GM12875 (cell line): Measurements from ENCODE around the gene SOD3.

Experiments
- H3K4me3 ChIP-seq: one replicate; pipeline ENCODE4 v1.5.1; 2011; ENCODE audit warnings: low read depth, low read length, control low read depth
- CTCF ChIP-seq: IDR thresholded peaks from 2 replicates; pipeline ENCODE4 v1.5.1; 2011; ENCODE audit warnings: low read depth, mild to moderate bottlenecking, control low read depth, inconsistent platforms, low read length, moderate library complexity, borderline replicate concordance; ENCODE audit not compliant: insufficient read depth

Gene SOD3

GRCh38 chr4:24798036-24798610 lies 2.8 kb downstream of the SOD3 start:
- no peak overlapping the region for H3K4me3 ChIP-seq
- no peak for TF ChIP-seq CTCF

GRCh38 chr4:24799196-24799543 lies 3.8 kb downstream of the SOD3 start:
- TF ChIP-seq CTCF, result no peak
- no peak overlapping the region for H3K4me3 ChIP-seq

GRCh38 chr4:24799544-24800324 lies 4.4 kb downstream of the SOD3 start:
- H3K4me3 ChIP-seq, result no peak overlapping the region
- TF ChIP-seq CTCF, result no peak

GRCh38 chr4:24800325-24800895 lies 5.0 kb downstream of the SOD3 start:
- no peak overlapping the region for H3K4me3 ChIP-seq

GRCh38 chr4:24801136-24801855 lies 5.9 kb downstream of the SOD3 start:
- H3K4me3 ChIP-seq, result no peak overlapping the region
- TF ChIP-seq CTCF, result no peak

More at GRCh38 chr4:24800325-24800895, 5.0 kb downstream of the SOD3 start:
- TF ChIP-seq CTCF, result no peak

- no peak overlapping the region for H3K4me3 ChIP-seq
- no peak for TF ChIP-seq CTCF
These were observed 7.3 kb downstream of the SOD3 start for GRCh38 chr4:24802648-24803047.
